ENCODE results near the gene PFKL. TPM values are rescaled to one million over a fixed set of nuclear protein-coding genes. Genes with fewer than 3 reads are reported as not detected.
A peak's percentile ranks its signal among the peaks of the same experiment; 100 is the strongest.

PFKL gene
- total RNA-seq, 1 donor: 114 TPM

- no peak for TF ChIP-seq CTCF (IDR thresholded peaks at IDR 0.05; ENCODE audit: insufficient read depth, low read length)
- DNase-seq (ENCODE audit: low read depth): no peak
- H3K4me3 ChIP-seq (ENCODE audit: low read depth, low read length): no peak overlapping the region
Measured at GRCh38 chr21:44291078-44291935, 8.5 kb upstream of the PFKL start.

- no peak for TF ChIP-seq CTCF (IDR thresholded peaks at IDR 0.05; ENCODE audit: insufficient read depth, low read length)
- DNase-seq (ENCODE audit: low read depth): no peak
- no peak overlapping the region for H3K4me3 ChIP-seq (ENCODE audit: low read depth, low read length)
Measured at GRCh38 chr21:44291936-44292811, 7.7 kb upstream of the PFKL start.

GRCh38 chr21:44292812-44293195, 7.0 kb upstream of the PFKL start:
- TF ChIP-seq CTCF (IDR thresholded peaks at IDR 0.05; ENCODE audit: insufficient read depth, low read length): no peak
- H3K4me3 ChIP-seq (ENCODE audit: low read depth, low read length): no peak overlapping the region
- DNase-seq (ENCODE audit: low read depth): no peak

- no peak for DNase-seq (ENCODE audit: low read depth)
- TF ChIP-seq CTCF (IDR thresholded peaks at IDR 0.05; ENCODE audit: insufficient read depth, low read length): no peak
- no peak overlapping the region for H3K4me3 ChIP-seq (ENCODE audit: low read depth, low read length)
Measured at GRCh38 chr21:44293551-44294231, 6.2 kb upstream of the PFKL start.

GRCh38 chr21:44294391-44295162, 5.3 kb upstream of the PFKL start:
- peak; percentile 41 for DNase-seq (ENCODE audit: low read depth)
- H3K4me3 ChIP-seq (ENCODE audit: low read depth, low read length): no peak overlapping the region
- no peak for TF ChIP-seq CTCF (IDR thresholded peaks at IDR 0.05; ENCODE audit: insufficient read depth, low read length)

- no peak for TF ChIP-seq CTCF (IDR thresholded peaks at IDR 0.05; ENCODE audit: insufficient read depth, low read length)
- no peak for DNase-seq (ENCODE audit: low read depth)
- H3K4me3 ChIP-seq (ENCODE audit: low read depth, low read length): no peak overlapping the region
Measured at GRCh38 chr21:44295163-44295573, 4.7 kb upstream of the PFKL start.

Data from fibroblast of the aortic adventitia (primary cell).